H1 (cell line): ENCODE results near the gene SCAND1. TPM values are rescaled to one million over a fixed set of nuclear protein-coding genes. Genes with fewer than 3 reads are reported as not detected.

Source experiments
- KDM4A ChIP-seq: IDR thresholded peaks from one replicate; pipeline ENCODE4 v1.7.1; 2012; ENCODE audit warnings: low read depth, mild to moderate bottlenecking, moderate library complexity, low read length, inconsistent platforms; ENCODE audit not compliant: severe bottlenecking
- polyA plus RNA-seq, 7 experiments: library from polyadenylated mRNA; depleted of rRNA in 3 of 7; stranded (reverse) in 5 of 7; unstranded in 2 of 7; fragments of >200 nt in 5 of 7; fragments of 200-250 nt in 2 of 7; gene quantifications; 1 replicate in 5 of 7; 2 replicates in 1 of 7; 4 replicates in 1 of 7; pipeline versions ENCODE4 v1.2.1 to v1.2.3, GENCODE V29; 2011 to 2013; ENCODE audit warnings: missing spikeins in 2 of 7, mixed read lengths in 2 of 7
- total RNA-seq: library from RNA; stranded (reverse); fragmentation: NEBNext Ultra II Directional; extraction: Animal tissue kit (Norgen Biotek cat#: 25700); gene quantifications from 2 replicates; pipeline ENCODE4 v1.2.1, GENCODE V29; 2021

The SCAND1 gene
- total and polyA plus RNA-seq, 2 of the 8 experiments (the other 6 are each of a cell fraction or from before 2014, with no cell fraction given), result 73.1 to 83.7 TPM

- TF ChIP-seq KDM4A, result peak; percentile 62
Observed at GRCh38 chr20:35953387-35954199, 709 bp downstream of the SCAND1 start (continued).
